HL-60/S4 (cell line): ENCODE results near the gene HEATR9.
"Not testable (repeated sequence)": the region's sequence is repeated elsewhere in the genome, so short reads cannot be mapped to it uniquely, and the experiment has no call there.

Experiments
- in situ Hi-C: fragments of 300-500 bp; cut with MboI; formaldehyde crosslinking; loops from 2 replicates; pipeline ENCODE4 v1.14.3; 2022; ENCODE audit warnings: low sequenced_read_pairs

Gene HEATR9

GRCh38 chr17:35868737-35869136 is at the start of gene HEATR9:
Gene HEATR9, minus strand, starts transcription at chr17:35868891. Its CDS starts 149 bp downstream, at chr17:35868742.
- in situ Hi-C loops = no loop called here

GRCh38 chr17:35917519-35918213 is 49.0 kb upstream of the HEATR9 start:
- in situ Hi-C loops = no loop called here

- in situ Hi-C loops = no loop called here
These were observed 46.7 kb upstream of the HEATR9 start for GRCh38 chr17:35915153-35915964.

- in situ Hi-C loops = no loop called here
These were observed 45.7 kb upstream of the HEATR9 start for GRCh38 chr17:35914354-35914753.

GRCh38 chr17:35913609-35914008 is 44.9 kb upstream of the HEATR9 start:
- in situ Hi-C loops = no loop called here

GRCh38 chr17:35912942-35913341 is 44.3 kb upstream of the HEATR9 start:
- in situ Hi-C loops = no loop called here

- in situ Hi-C loops = no loop called here
These were observed 43.7 kb upstream of the HEATR9 start for GRCh38 chr17:35912339-35912912.

- in situ Hi-C loops = no loop called here
These were observed 40.7 kb upstream of the HEATR9 start for GRCh38 chr17:35909408-35909807.

GRCh38 chr17:35907691-35908090 is 39.0 kb upstream of the HEATR9 start:
- in situ Hi-C loops = no loop called here

GRCh38 chr17:35906926-35907637 is 38.4 kb upstream of the HEATR9 start:
- in situ Hi-C loops = no loop called here

GRCh38 chr17:35906191-35906925 is 37.7 kb upstream of the HEATR9 start:
- in situ Hi-C loops = no loop called here

GRCh38 chr17:35903451-35903850 is 34.8 kb upstream of the HEATR9 start:
- in situ Hi-C loops = no loop called here

GRCh38 chr17:35901631-35902175 is 33.0 kb upstream of the HEATR9 start:
- in situ Hi-C loops = no loop called here

- in situ Hi-C loops = no loop called here
These were observed 32.2 kb upstream of the HEATR9 start for GRCh38 chr17:35900708-35901480.

GRCh38 chr17:35900280-35900679 is 31.6 kb upstream of the HEATR9 start:
- in situ Hi-C loops = no loop called here

GRCh38 chr17:35898283-35899070 is 29.8 kb upstream of the HEATR9 start:
- in situ Hi-C loops = no loop called here

- in situ Hi-C loops = not testable (repeated sequence)
These were observed 29.1 kb upstream of the HEATR9 start for GRCh38 chr17:35897772-35898171.

- in situ Hi-C loops = no loop called here
These were observed 27.2 kb upstream of the HEATR9 start for GRCh38 chr17:35895636-35896587.
